Adrenal gland (tissue), 19 donors: Measurements from ENCODE around the gene GTF2E1. TPM values are rescaled to one million over a fixed set of nuclear protein-coding genes. Genes with fewer than 3 reads are reported as not detected.

Source experiments
- DNase-seq, 7 donors: peaks; one replicate each; pipeline ENCODE4 v3.0.0-alpha.2; 2019 to 2020
- H3K27ac ChIP-seq, 5 donors: fragments of 200-600 bp; sonication (generic) in 4 of 5; 1 replicate in 3 of 5; 2 replicates in 2 of 5; pipeline versions ENCODE4 v1.5.1 to v1.8.0; 2016 to 2020; ENCODE audit warnings: mild to moderate bottlenecking in 1 of 5
- H3K27me3 ChIP-seq: fragments of 200-600 bp; 2 replicates; pipeline ENCODE4 v1.8.0; 2021
- H3K36me3 ChIP-seq, 2 donors: fragments of 200-600 bp; replicated peaks in 1 of 2; 1 replicate in 1 of 2; 2 replicates in 1 of 2; pipeline versions ENCODE4 v1.5.1 to v1.8.0; 2018 to 2022
- H3K4me1 ChIP-seq, 2 donors: fragments of 200-600 bp; replicated peaks in 1 of 2; 1 replicate in 1 of 2; 2 replicates in 1 of 2; pipeline versions ENCODE4 v1.5.1 to v1.8.0; 2018 to 2021
- H3K4me3 ChIP-seq, 4 donors: fragments of 200-600 bp; sonication (generic) in 3 of 4; one replicate each; pipeline ENCODE4 v1.5.1; 2016 to 2018
- H3K9me3 ChIP-seq, 3 donors: fragments of 200-600 bp; sonication (generic) in 1 of 3; replicated peaks in 1 of 3; 1 replicate in 2 of 3; 2 replicates in 1 of 3; pipeline versions ENCODE4 v1.5.1 to v1.8.0; 2016 to 2021
- POLR2A ChIP-seq, 2 donors: fragments of 450-650 bp; IDR thresholded peaks; one replicate each; pipeline ENCODE4 v1.6.1; 2017; ENCODE audit warnings: antibody characterized with exemption in 2 of 2, mild to moderate bottlenecking in 2 of 2, moderate library complexity in 1 of 2
- WGBS, 4 donors: extraction: QIAGEN DNeasy Blood & Tissue Kit in 2 of 4; methylation state at CpG; one replicate each; pipeline versions ENCODE4 v1.1.5 to v1.1.7; 2013 to 2017; 5-methylcytosine and 5-hydroxymethylcytosine counted together
- intact Hi-C, 2 donors: fragments of 100-400 bp; cut with DNase I; formaldehyde crosslinking; loops; one replicate each; pipeline versions ENCODE4 v1.14.1 to v1.15.0; 2022 to 2023
- long read RNA-seq, 10 donors: library from polyadenylated mRNA in 3 of 10; unstranded in 2 of 10; stranded (forward) in 1 of 10; transcript quantifications; one replicate each; pipeline ENCODE4 v2.0.0 and lab custom pipeline, GENCODE V29; 2021 to 2026
- polyA plus RNA-seq, 3 donors: library from polyadenylated mRNA; stranded (reverse); fragments of 200-250 nt in 2 of 3; fragments of 350-450 nt in 1 of 3; fragmentation: Illumina TruSeq in 1 of 3; extraction: RNeasy Lipid Tissue Mini Kit (QIAGEN cat#74804) in 1 of 3; gene quantifications; one replicate each; pipeline ENCODE4 v1.2.3, GENCODE V29; 2013 to 2014
- total RNA-seq, 9 donors: library from RNA; depleted of rRNA in 4 of 9; stranded (reverse); fragments of >200 nt in 4 of 9; fragments of 120-200 nt in 1 of 9; fragmentation: NEBNext Ultra II Directional in 1 of 9; extraction: Animal tissue kit (Norgen Biotek cat#: 25700) in 1 of 9; gene quantifications; one replicate each; pipeline versions ENCODE4 v1.1.0 to v1.2.4, GENCODE V29; 2013 to 2023
- TF ChIP-seq, protein P1 (sequence below), 6 experiments: fragments of 450-650 bp in 4 of 6; fragments of 200-600 bp in 2 of 6; sonication (generic) in 1 of 6; IDR thresholded peaks; 1 replicate in 5 of 6; 2 replicates in 1 of 6; pipeline versions ENCODE4 v1.5.1 to v1.8.0; 2016 to 2021; ENCODE audit warnings: antibody characterized with exemption in 6 of 6, mild to moderate bottlenecking in 2 of 6, moderate library complexity in 1 of 6
- donor health status: healthy with polysubstance abuse.
- donor health status: Bipolar disorder and iron deficiency.
- donor health status: DM: yes; HTN: yes; CAD: no.
- donor health status: DM: no; HTN: no; CAD: no.
- donor health status: DM: no; HTN: no; CAD: no.
- donor health status: DM: yes; HTN: yes; CAD: no.

The GTF2E1 gene
- total RNA-seq: 10 to 100 TPM; 11.6 to 37.3 (median 25.6) TPM
- 10 to 100 TPM; 10.2 to 29.0 (median 15.2) TPM for polyA plus RNA-seq
- long read RNA-seq, donor 1, transcript GTF2E1-201 (5 exons, 3,012 nt): major isoform, 5 of 6 reads
- long read RNA-seq, donor 1, partial matches to known transcripts: 0 of 6 reads
- long read RNA-seq, donor 1, other reads (novel, unspliced or antisense): 0 of 6 reads
- long read RNA-seq, donor 2, partial matches to known transcripts: 0 of 1 reads
- long read RNA-seq, donor 2, other reads (novel, unspliced or antisense): 0 of 1 reads
- long read RNA-seq, donor 3, transcript GTF2E1-201 (5 exons, 3,012 nt): major isoform, 6 of 6 reads
- long read RNA-seq, donor 3, partial matches to known transcripts: 0 of 6 reads
- long read RNA-seq, donor 3, other reads (novel, unspliced or antisense): 0 of 6 reads
- long read RNA-seq, donor 4, partial matches to known transcripts: 1 of 8 reads
- long read RNA-seq, donor 4, other reads (novel, unspliced or antisense): 2 of 8 reads
- long read RNA-seq, donor 5, transcript GTF2E1-201 (5 exons, 3,012 nt): major isoform, 13 of 19 reads
- long read RNA-seq, donor 5, partial matches to known transcripts: 1 of 19 reads
- long read RNA-seq, donor 5, other reads (novel, unspliced or antisense): 4 of 19 reads
- long read RNA-seq, donor 6, partial matches to known transcripts: 2 of 3 reads
- long read RNA-seq, donor 6, other reads (novel, unspliced or antisense): 0 of 3 reads
- long read RNA-seq, donor 7, partial matches to known transcripts: 0 of 1 reads
- long read RNA-seq, donor 7, other reads (novel, unspliced or antisense): 0 of 1 reads
- long read RNA-seq, donor 8: 0 reads
- long read RNA-seq, donor 9, partial matches to known transcripts: 0 of 6 reads
- long read RNA-seq, donor 9, other reads (novel, unspliced or antisense): 0 of 6 reads
- long read RNA-seq, donor 10, partial matches to known transcripts: 0 of 2 reads
- long read RNA-seq, donor 10, other reads (novel, unspliced or antisense): 0 of 2 reads

DNA sequence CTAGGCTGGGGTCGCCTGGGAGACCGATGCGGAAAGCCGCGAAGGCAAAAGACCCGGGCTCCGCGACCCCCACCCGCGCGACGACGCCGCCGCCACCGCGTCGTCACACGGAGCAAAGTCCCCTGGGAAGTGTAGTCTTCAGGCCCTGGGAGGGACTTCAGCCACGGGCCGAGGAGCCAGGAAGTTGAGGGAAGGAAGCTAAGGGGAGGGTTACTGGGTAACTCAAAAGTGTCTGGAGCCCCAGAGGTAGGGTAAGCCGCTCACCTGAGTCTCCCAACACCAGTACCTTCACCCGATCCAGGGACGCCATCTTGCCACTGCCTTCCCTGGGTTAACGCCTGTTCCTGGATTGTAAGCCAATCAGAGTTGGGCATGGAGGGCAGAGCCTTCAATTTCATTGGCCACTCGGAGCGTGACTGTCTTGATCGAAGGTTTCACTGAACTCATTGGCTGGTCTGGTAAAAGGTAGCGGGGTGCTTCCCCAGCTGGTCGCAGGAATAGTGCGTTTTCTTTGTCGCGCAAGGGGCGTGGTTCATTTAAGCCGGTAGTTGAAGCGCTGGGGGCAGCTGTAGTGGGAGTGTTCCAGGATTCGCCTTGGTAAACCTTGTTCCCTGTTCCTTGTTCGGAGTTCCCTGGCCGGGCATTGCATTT lies at the start of gene GTF2E1, which contains the start of gene RABL3:
Gene GTF2E1 (plus strand): TSS at position 547 of the 651 bp plus-strand sequence. CDS start 7,809 bp downstream, outside the sequence.
Gene RABL3 (minus strand): TSS at position 319 of the 651 bp plus-strand sequence. CDS start 9 bp downstream, at position 310.
- TF ChIP-seq, protein P1, sequence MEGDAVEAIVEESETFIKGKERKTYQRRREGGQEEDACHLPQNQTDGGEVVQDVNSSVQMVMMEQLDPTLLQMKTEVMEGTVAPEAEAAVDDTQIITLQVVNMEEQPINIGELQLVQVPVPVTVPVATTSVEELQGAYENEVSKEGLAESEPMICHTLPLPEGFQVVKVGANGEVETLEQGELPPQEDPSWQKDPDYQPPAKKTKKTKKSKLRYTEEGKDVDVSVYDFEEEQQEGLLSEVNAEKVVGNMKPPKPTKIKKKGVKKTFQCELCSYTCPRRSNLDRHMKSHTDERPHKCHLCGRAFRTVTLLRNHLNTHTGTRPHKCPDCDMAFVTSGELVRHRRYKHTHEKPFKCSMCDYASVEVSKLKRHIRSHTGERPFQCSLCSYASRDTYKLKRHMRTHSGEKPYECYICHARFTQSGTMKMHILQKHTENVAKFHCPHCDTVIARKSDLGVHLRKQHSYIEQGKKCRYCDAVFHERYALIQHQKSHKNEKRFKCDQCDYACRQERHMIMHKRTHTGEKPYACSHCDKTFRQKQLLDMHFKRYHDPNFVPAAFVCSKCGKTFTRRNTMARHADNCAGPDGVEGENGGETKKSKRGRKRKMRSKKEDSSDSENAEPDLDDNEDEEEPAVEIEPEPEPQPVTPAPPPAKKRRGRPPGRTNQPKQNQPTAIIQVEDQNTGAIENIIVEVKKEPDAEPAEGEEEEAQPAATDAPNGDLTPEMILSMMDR (IDR thresholded peaks at IDR 0.05): peak in 1 of 6 experiments; percentile 12
- peak; percentile 50 to 93 for TF ChIP-seq POLR2A (IDR thresholded peaks at IDR 0.05)
- DNase-seq: peak; percentile 97 to 100 (median 99)
- peaks cover 17 to 30% of the 10 kb centered on the region in 2 donors for H3K4me1 ChIP-seq
- H3K27ac ChIP-seq: peak within 1 kb of the TSS; percentile 86 to 97 (median 96)
- H3K9me3 ChIP-seq: no peaks in the 10 kb centered on the region
- intact Hi-C loops: no loop called here
- H3K36me3 ChIP-seq: no peaks in the 10 kb centered on the region
- H3K27me3 ChIP-seq: no peaks in the 10 kb centered on the region
- H3K4me3 ChIP-seq: peak within 1 kb of the TSS; percentile 62 to 97 (median 82)
- WGBS, 4 donors: 0 to 1% (median 0%) methylated on average over 37 to 39 of the region's 39 CpGs

GRCh38 chr3:120693439-120694171 lies 48.9 kb upstream of the GTF2E1 start:
- Histone ChIP-seq H3K36me3 (no peaks in the 10 kb centered on the region), H3K9me3 (no peaks in the 10 kb centered on the region), H3K27ac (peak overlapping the region; percentile 61 to 90 (median 89)), H3K27me3 (no peaks in the 10 kb centered on the region), H3K4me1 (peaks cover 17 to 24% of the 10 kb centered on the region in 2 donors), H3K4me3 (no peak overlapping the region)
- 42 to 50% (median 46%) methylated on average over 1 of the region's 1 CpG for WGBS, 4 donors
- intact Hi-C loops: no loop called here
- TF ChIP-seq, protein P1 (IDR thresholded peaks at IDR 0.05): no peak
- TF ChIP-seq POLR2A (IDR thresholded peaks at IDR 0.05): no peak
- peak; percentile 30 to 78 (median 68) for DNase-seq

- no peaks in the 10 kb centered on the region for H3K36me3 ChIP-seq
- no peak overlapping the region for H3K4me3 ChIP-seq
- no peaks in the 10 kb centered on the region for H3K9me3 ChIP-seq
- DNase-seq: no peak
- TF ChIP-seq POLR2A (IDR thresholded peaks at IDR 0.05): no peak
- TF ChIP-seq, protein P1 (IDR thresholded peaks at IDR 0.05): no peak
- WGBS, 4 donors: 58 to 67% (median 61%) methylated on average over 3 of the region's 3 CpGs
- no peaks in the 10 kb centered on the region for H3K27me3 ChIP-seq
- intact Hi-C loops: no loop called here
- no peak overlapping the region for H3K27ac ChIP-seq
- H3K4me1 ChIP-seq: peaks cover 4 to 12% of the 10 kb centered on the region in 2 donors
Measured at GRCh38 chr3:120699333-120699732, 43.2 kb upstream of the GTF2E1 start.
